Esophagus squamous epithelium (tissue), 5 donors: ENCODE measurements around the gene CACUL1. TPM values are rescaled to one million over a fixed set of nuclear protein-coding genes. Genes with fewer than 3 reads are reported as not detected.

ENCODE experiments used
- DNase-seq: peaks from one replicate; lab custom pipeline; 2025; lab: John Stamatoyannopoulos, UW
- H3K27ac ChIP-seq, 4 donors: fragments of 200-600 bp; sonication (generic); one replicate each; pipeline ENCODE4 v1.5.1; 2016 to 2019; ENCODE audit warnings: mild to moderate bottlenecking in 1 of 4
- H3K27me3 ChIP-seq, 4 donors: fragments of 200-600 bp; sonication (generic); 1 replicate in 3 of 4; 2 replicates in 1 of 4; pipeline versions ENCODE4 v1.5.1 to v1.6.0; 2017 to 2021; ENCODE audit warnings: antibody characterized with exemption in 1 of 4
- H3K36me3 ChIP-seq, 3 donors: fragments of 200-600 bp; sonication (generic); one replicate each; pipeline ENCODE4 v1.5.1; 2016 to 2019
- H3K4me1 ChIP-seq, 3 donors: fragments of 200-600 bp; sonication (generic); one replicate each; pipeline ENCODE4 v1.5.1; 2017 to 2019
- H3K4me3 ChIP-seq, 4 donors: fragments of 200-600 bp; sonication (generic); 1 replicate in 3 of 4; 2 replicates in 1 of 4; pipeline ENCODE4 v1.5.1; 2016 to 2019; ENCODE audit warnings: mild to moderate bottlenecking in 2 of 4, moderate library complexity in 1 of 4
- H3K9me3 ChIP-seq, 3 donors: fragments of 200-600 bp; sonication (generic); one replicate each; pipeline ENCODE4 v1.5.1; 2016 to 2019
- POLR2A ChIP-seq, 4 donors: fragments of 450-650 bp; IDR thresholded peaks; one replicate each; pipeline ENCODE4 v1.6.1; 2017; ENCODE audit warnings: antibody characterized with exemption in 4 of 4, mild to moderate bottlenecking in 4 of 4, moderate library complexity in 3 of 4
- WGBS, 2 donors: methylation state at CpG; one replicate each; pipeline ENCODE4 v1.1.5; 2018; 5-methylcytosine and 5-hydroxymethylcytosine counted together
- intact Hi-C: fragments of 100-400 bp; cut with DNase I; formaldehyde crosslinking; loops from one replicate; pipeline ENCODE4 v1.15.0; 2022
- total RNA-seq, 4 donors: library from RNA; depleted of rRNA; stranded (reverse); fragments of >200 nt; gene quantifications; one replicate each; pipeline ENCODE4 v1.1.0, GENCODE V29; 2016
- TF ChIP-seq, protein P1 (sequence below), 6 experiments: fragments of 450-650 bp in 4 of 6; fragments of 200-600 bp in 2 of 6; sonication (generic) in 2 of 6; IDR thresholded peaks; one replicate each; pipeline ENCODE4 v1.5.1; 2016 to 2019; ENCODE audit warnings: antibody characterized with exemption in 6 of 6, mild to moderate bottlenecking in 4 of 6, moderate library complexity in 4 of 6
- donor health status: DM: yes; HTN: yes; CAD: no.

Gene CACUL1
- total RNA-seq, 4 donors from 2014 or later = 23.7 to 36.6 (median 31.4) TPM

GRCh38 chr10:118720685-118721538 is 33.9 kb downstream of the CACUL1 start:
- no peak for DNase-seq
- TF ChIP-seq, protein P1, sequence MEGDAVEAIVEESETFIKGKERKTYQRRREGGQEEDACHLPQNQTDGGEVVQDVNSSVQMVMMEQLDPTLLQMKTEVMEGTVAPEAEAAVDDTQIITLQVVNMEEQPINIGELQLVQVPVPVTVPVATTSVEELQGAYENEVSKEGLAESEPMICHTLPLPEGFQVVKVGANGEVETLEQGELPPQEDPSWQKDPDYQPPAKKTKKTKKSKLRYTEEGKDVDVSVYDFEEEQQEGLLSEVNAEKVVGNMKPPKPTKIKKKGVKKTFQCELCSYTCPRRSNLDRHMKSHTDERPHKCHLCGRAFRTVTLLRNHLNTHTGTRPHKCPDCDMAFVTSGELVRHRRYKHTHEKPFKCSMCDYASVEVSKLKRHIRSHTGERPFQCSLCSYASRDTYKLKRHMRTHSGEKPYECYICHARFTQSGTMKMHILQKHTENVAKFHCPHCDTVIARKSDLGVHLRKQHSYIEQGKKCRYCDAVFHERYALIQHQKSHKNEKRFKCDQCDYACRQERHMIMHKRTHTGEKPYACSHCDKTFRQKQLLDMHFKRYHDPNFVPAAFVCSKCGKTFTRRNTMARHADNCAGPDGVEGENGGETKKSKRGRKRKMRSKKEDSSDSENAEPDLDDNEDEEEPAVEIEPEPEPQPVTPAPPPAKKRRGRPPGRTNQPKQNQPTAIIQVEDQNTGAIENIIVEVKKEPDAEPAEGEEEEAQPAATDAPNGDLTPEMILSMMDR (IDR thresholded peaks at IDR 0.05) = peak; percentile 58 to 88 (median 80)
- no peak for TF ChIP-seq POLR2A (IDR thresholded peaks at IDR 0.05)
- Histone ChIP-seq H3K9me3 (no peaks in the 10 kb centered on the region), H3K4me3 (no peak overlapping the region), H3K4me1 (peaks cover 0 to 8% (median 1%) of the 10 kb centered on the region in 3 donors), H3K27me3 (no peaks in the 10 kb centered on the region), H3K36me3 (peaks cover 0 to 14% (median 0%) of the 10 kb centered on the region in 3 donors), H3K27ac (no peak overlapping the region)
- 32 to 33% methylated on average over 3 of the region's 3 CpGs for WGBS, 2 donors
- intact Hi-C loops = loop anchor here (5.0 kb wide), 1 partner anchor 154 kb away; no protein-coding TSS in a partner anchor

- DNase-seq = no peak
- Histone ChIP-seq H3K9me3 (no peaks in the 10 kb centered on the region), H3K4me1 (no peaks in the 10 kb centered on the region), H3K4me3 (no peak overlapping the region), H3K27ac (no peak overlapping the region), H3K27me3 (no peaks in the 10 kb centered on the region), H3K36me3 (peaks cover 0 to 24% (median 0%) of the 10 kb centered on the region in 3 donors)
- intact Hi-C loops = no loop called here
- TF ChIP-seq POLR2A (IDR thresholded peaks at IDR 0.05) = no peak
- TF ChIP-seq, protein P1 (IDR thresholded peaks at IDR 0.05) = no peak
- 87 to 93% methylated on average over 3 of the region's 3 CpGs for WGBS, 2 donors
These were observed 40.4 kb downstream of the CACUL1 start for GRCh38 chr10:118714366-118714765.

- intact Hi-C loops = no loop called here
- TF ChIP-seq, protein P1 (IDR thresholded peaks at IDR 0.05) = peak in 1 of 6 experiments; percentile 5
- TF ChIP-seq POLR2A (IDR thresholded peaks at IDR 0.05) = no peak
These were observed 41.7 kb downstream of the CACUL1 start for GRCh38 chr10:118712930-118713634.

DNA sequence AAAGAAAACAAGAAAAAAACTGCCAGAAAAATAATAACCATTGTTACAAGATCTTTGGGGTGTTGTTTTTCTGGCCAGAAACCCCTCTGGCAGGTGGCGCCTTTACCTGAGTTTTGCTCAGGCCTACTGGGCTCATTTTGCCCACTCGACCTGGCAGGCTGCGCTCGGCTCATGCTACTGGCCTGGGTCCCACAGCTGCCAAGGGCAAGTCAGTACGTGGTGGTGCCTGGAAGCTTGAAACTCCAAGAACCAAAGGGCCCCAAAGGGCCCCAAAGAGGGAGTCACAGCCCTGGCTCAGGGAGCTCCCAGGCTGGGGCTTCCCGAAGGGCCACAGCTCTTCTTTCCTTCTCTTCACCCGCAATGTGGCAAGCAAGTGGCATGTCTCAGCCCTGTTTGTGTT is 42.7 kb downstream of the CACUL1 start:
- no peaks in the 10 kb centered on the region for H3K27me3 ChIP-seq
- peaks cover 0 to 22% (median 0%) of the 10 kb centered on the region in 3 donors for H3K36me3 ChIP-seq
- TF ChIP-seq, protein P1 (IDR thresholded peaks at IDR 0.05) = no peak
- no peak for TF ChIP-seq POLR2A (IDR thresholded peaks at IDR 0.05)
- no peak for DNase-seq
- no peaks in the 10 kb centered on the region for H3K9me3 ChIP-seq
- H3K4me1 ChIP-seq = no peaks in the 10 kb centered on the region
- H3K27ac ChIP-seq = no peak overlapping the region
- no peak overlapping the region for H3K4me3 ChIP-seq
- intact Hi-C loops = no loop called here
- WGBS, 2 donors = 66 to 76% methylated on average over 4 to 7 of the region's 7 CpGs

More at GRCh38 chr10:118712930-118713634, 41.7 kb downstream of the CACUL1 start:
- no peaks in the 10 kb centered on the region for H3K9me3 ChIP-seq
- H3K4me1 ChIP-seq = no peaks in the 10 kb centered on the region
- DNase-seq = no peak
- peaks cover 0 to 24% (median 0%) of the 10 kb centered on the region in 3 donors for H3K36me3 ChIP-seq
- no peak overlapping the region for H3K27ac ChIP-seq
- no peak overlapping the region for H3K4me3 ChIP-seq
- 86 to 94% methylated on average over 7 to 9 of the region's 14 CpGs for WGBS, 2 donors
- no peaks in the 10 kb centered on the region for H3K27me3 ChIP-seq
